Embryonic facial prominence (tissue), 1 donor: ENCODE results near the gene COL23A1.
"Not testable (repeated sequence)": the region's sequence is repeated elsewhere in the genome, so short reads cannot be mapped to it uniquely, and the experiment has no call there.

Source experiments
- DNase-seq: peaks from one replicate; pipeline ENCODE4 v3.0.0-alpha.2; 2016; ENCODE audit errors: extremely low spot score

Gene COL23A1

GRCh38 chr5:178242416-178242815 lies 347.8 kb downstream of the COL23A1 start:
- DNase-seq: no peak

DNA sequence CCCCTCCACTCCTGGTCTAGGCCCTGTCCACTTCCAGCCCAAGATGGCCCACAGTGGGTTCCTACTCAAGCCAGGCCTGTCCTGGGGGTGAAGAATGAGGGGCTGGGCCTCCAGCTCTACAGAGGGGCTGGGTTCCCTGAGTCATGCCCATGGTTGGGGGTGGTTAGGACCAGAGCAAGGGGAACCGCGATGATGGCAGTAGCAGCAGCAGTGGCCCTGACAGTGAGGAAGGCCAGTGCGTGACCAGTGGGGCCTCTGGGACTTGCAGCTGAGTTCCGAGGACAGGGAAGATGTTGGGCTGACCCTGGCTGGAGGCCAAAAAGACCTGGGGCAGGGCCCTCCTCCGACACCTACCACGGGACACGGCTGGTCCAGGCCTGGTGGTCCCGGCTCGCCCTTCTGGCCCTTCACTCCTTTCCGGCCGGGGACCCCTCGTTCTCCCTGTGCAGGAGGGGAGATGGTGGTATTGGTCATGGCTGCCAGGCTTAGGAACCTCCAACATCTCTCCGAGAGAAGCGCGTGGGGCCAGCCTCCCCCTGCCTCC lies 348.4 kb downstream of the COL23A1 start:
- DNase-seq: no peak

GRCh38 chr5:178241231-178241663 lies 348.9 kb downstream of the COL23A1 start:
- no peak for DNase-seq

- no peak for DNase-seq
Measured at GRCh38 chr5:178240766-178241165, 349.4 kb downstream of the COL23A1 start.

DNA sequence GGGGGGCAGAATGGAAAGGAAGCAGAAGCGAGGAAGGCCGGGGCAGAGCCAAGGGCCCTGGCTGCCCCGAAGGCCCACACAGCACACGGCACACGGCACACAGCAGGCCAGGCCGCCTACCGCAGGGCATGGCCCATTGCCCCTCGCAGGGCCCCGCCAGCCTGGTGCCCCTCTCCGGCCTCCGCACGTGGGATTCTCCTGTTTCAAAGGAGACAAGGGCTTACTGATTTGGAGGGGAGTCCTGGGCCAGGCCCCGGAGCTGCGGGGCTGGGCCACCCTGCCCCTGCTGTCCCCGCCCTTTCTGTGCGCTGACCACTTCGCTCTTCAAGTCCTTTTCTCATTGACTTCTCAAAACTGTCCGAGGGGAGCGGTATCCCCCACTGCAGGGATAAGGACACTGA lies 349.9 kb downstream of the COL23A1 start:
- DNase-seq: no peak

DNA sequence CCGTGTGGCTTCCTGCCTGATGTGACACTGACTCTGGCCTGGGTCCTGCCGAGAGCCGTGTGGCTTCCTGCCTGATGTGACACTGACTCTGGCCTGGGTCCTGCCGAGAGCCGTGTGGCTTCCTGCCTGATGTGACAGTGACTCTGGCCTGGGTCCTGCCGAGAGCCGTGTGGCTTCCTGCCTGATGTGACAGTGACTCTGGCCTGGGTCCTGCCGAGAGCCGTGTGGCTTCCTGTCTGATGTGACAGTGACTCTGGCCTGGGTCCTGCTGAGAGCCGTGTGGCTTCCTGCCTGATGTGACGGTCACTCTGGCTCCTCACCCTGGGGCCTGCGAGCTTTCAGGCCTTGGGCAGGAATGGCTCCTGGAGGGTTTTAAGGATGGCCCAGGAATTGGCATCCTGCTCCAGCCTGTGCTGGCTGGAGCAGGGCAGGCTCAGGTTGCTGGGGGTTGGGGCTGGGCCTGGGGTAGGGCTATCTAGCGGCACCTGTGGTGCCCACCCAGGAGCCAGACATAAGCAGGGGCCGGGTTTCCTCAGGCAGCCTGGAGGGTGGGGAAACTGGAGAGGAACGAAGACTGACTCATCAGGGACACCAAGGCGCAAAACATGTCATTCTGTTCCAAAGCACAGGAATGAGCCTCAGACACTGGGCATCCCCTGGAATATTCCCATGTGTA lies 350.4 kb downstream of the COL23A1 start:
- not testable (repeated sequence) for DNase-seq

GRCh38 chr5:178238711-178239592 lies 351.2 kb downstream of the COL23A1 start:
- no peak for DNase-seq

GRCh38 chr5:178238313-178238635 lies 351.9 kb downstream of the COL23A1 start:
- DNase-seq: no peak

- no peak for DNase-seq
Measured at GRCh38 chr5:178237431-178238312, 352.5 kb downstream of the COL23A1 start.

DNA sequence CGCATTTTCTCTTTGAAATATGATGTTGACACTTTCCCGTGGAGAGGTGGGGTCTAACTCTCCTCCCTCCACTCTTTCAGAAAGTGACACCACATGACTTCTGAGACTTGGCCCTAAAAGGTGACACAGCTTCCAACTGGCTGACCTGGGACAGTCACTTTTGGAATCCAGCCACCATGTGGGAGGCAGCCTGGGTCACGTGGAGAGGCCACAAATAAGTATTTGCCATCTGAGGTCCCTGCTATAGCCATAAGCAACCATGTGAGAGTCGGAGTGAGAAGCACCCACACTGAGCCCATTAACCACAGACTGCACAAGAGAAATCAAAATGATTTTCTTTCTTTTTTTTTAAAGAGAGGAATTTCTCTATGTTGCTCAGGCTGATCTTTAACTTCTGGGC lies 353.5 kb downstream of the COL23A1 start:
- no peak for DNase-seq

- no peak for DNase-seq
Measured at GRCh38 chr5:178236126-178236525, 354.1 kb downstream of the COL23A1 start.

GRCh38 chr5:178235588-178235974 lies 354.6 kb downstream of the COL23A1 start:
- no peak for DNase-seq

DNA sequence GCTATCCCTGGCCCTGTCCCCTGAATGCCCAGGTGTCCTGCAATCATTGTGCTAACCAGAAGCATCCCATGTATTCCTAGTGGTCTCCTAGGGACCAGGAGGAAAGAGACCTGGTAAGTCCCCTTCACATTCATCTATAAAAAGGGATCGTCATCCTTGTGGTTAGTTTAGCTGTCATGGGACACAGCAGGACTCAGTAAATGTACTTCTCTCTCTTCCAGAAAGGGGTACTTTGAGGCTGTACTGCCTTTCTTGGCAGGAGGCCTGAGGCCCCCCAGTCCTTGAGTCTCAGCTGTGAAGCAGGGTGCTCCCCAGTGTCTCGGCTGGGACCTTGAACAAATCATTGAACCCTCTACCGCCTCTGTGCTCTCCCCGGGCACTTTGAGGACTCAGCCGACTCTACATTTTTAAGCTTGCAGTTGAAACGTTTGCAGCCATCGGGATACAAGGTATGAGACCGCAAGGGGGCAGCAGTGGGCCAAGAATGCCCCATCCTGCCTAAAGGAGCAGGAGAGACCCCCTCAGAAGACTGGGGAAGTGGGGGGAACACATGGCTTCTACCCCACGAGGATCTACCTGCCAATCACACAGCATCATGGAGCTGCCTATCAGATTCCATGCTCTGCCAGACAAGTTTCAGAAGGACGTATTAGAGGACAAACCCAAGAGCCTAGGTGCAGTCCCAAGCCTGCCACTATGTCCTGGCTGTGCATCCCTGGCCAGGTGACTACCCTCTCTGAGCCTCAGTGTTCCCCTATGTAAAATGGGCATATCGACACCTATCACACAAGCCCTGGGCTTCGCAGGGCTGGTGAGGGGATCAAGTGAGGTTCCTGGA lies 355.2 kb downstream of the COL23A1 start:
- peak; percentile 52 for DNase-seq

- no peak for DNase-seq
Measured at GRCh38 chr5:178234121-178234749, 356.0 kb downstream of the COL23A1 start.

DNA sequence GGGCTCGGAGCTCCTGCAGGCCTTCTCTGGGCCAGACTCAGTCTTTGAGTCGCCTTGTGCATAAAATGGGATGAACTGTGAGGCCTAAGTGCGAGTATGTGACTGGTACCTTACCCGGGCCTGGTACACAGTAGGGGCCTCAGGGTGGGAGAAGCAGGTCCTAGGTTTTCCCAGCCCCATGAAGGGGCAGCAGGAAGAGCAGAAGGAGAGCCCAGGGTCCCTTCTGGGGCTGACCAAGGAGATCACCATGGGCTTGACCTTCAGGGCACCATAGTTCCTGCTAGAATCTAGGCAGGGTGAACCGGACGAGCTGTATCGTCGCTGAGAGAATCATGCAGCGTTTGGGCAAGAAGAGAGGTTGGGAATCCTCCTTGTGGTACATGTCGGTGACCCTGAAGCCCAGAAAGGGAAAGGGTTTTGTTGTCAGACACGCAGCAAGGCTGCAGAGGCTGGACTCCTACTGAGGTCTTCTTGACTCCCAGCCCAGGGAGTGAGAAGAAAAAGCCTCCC lies 357.2 kb downstream of the COL23A1 start:
- DNase-seq: peak; percentile 20

DNA sequence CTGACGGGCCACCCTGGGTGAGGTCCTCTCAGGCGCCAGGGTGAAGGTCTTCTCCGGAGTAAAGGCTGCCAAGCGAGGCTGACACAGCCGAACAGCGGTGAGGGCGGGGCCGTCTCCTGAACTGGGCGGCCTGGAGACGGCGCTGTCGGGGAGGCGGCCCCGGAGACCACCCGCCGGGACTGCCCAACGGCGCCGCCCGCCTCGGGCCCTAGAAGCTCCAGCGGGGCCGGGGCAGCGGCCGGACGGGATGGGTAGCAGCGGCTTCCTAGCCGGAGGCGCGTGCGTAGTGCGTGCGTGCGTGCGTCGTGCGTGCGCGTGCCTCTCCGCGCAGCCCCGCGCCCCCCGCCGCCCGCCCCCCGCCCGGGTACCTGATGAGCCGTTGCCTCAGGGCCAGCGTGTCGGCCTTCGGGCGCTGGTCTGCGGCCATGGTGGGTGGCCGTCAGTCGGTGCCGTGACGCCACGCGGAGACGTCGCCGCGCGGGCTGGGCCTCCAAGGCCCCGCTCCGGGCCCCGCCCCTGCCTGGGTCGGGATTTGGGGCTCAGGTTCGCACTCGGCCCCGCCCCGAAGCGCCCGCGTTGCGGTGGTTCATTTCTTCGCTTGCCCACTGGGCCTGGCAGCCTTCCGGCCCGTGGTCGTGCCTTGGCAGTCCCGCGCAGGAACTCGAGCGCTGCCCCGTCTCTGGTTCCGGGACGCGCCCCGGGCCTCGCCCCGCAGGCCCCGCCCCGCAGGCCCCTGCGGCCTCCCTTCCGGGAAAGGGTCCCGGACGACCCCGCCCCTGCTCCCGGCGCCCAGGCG lies 357.9 kb downstream of the COL23A1 start, which contains the start of gene PHYKPL:
PHYKPL (minus strand) TSS at position 679 of the 796 bp plus-strand sequence; CDS start at position 427, 252 bp downstream.
- DNase-seq: no peak

GRCh38 chr5:178231539-178232123 lies 358.6 kb downstream of the COL23A1 start:
- no peak for DNase-seq

GRCh38 chr5:178230879-178231538 lies 359.2 kb downstream of the COL23A1 start:
- DNase-seq: no peak
